ENCODE measurements around the gene CTF1.

- peak; percentile 10 to 53 (median 24) for TF ChIP-seq CTCF (IDR thresholded peaks at IDR 0.05)
- no peak for TF ChIP-seq POLR2A (IDR thresholded peaks at IDR 0.05)
Measured at GRCh38 chr16:30893744-30894539, 2.5 kb upstream of the CTF1 start, which contains the start of gene BCL7C.
